ENCODE measurements around the gene ARHGAP31. TPM values are rescaled to one million over a fixed set of nuclear protein-coding genes. Genes with fewer than 3 reads are reported as not detected.
"Not testable (repeated sequence)": the region's sequence is repeated elsewhere in the genome, so short reads cannot be mapped to it uniquely, and the experiment has no call there.

Gene ARHGAP31
- total RNA-seq, 2 experiments from 2014 or later = 10.8 to 11.4 TPM

GRCh38 chr3:119340014-119340413, 45.8 kb downstream of the ARHGAP31 start:
- DNase-seq = no peak
- H3K4me1 Mint-ChIP-seq (ENCODE audit: low read depth) = peaks cover 2% of the 10 kb centered on the region
- no peaks in the 10 kb centered on the region for H3K9me3 Mint-ChIP-seq
- POLR2A ChIA-PET = no interaction called here
- intact Hi-C loops (cut with micrococcal nuclease) = no loop called here
- H3K27ac Mint-ChIP-seq = no peak overlapping the region
- CTCF ChIA-PET = interaction anchor here (1.1 kb wide), 1 partner anchor 10 kb away, joined by 3 read pairs; no protein-coding TSS in a partner anchor
- no peak overlapping the region for H3K4me3 Mint-ChIP-seq
- peaks cover 5% of the 10 kb centered on the region for H3K36me3 Mint-ChIP-seq
- H3K27me3 Mint-ChIP-seq = no peaks in the 10 kb centered on the region

GRCh38 chr3:119340446-119340845, 46.3 kb downstream of the ARHGAP31 start:
- no peak for DNase-seq
- H3K36me3 Mint-ChIP-seq = peaks cover 5% of the 10 kb centered on the region
- POLR2A ChIA-PET = no interaction called here
- intact Hi-C loops (cut with micrococcal nuclease) = no loop called here
- no peak overlapping the region for H3K27ac Mint-ChIP-seq
- CTCF ChIA-PET = interaction anchor here (0.6 to 1.1 kb wide), 2 partner anchors 10 to 456 kb away, joined by 3 read pairs; no protein-coding TSS in a partner anchor
- no peaks in the 10 kb centered on the region for H3K9me3 Mint-ChIP-seq
- no peak overlapping the region for H3K4me3 Mint-ChIP-seq
- H3K27me3 Mint-ChIP-seq = no peaks in the 10 kb centered on the region
- peaks cover 2% of the 10 kb centered on the region for H3K4me1 Mint-ChIP-seq (ENCODE audit: low read depth)

GRCh38 chr3:119342176-119342575, 48.0 kb downstream of the ARHGAP31 start:
- Mint-ChIP-seq H3K4me1 (ENCODE audit: low read depth) (peaks cover 2% of the 10 kb centered on the region), H3K4me3 (no peak overlapping the region), H3K9me3 (no peaks in the 10 kb centered on the region), H3K27ac (no peak overlapping the region), H3K27me3 (no peaks in the 10 kb centered on the region), H3K36me3 (peaks cover 1% of the 10 kb centered on the region)
- no peak for DNase-seq
- ChIA-PET POLR2A (no interaction called here), CTCF (no interaction called here)
- intact Hi-C loops (cut with micrococcal nuclease) = no loop called here

DNA sequence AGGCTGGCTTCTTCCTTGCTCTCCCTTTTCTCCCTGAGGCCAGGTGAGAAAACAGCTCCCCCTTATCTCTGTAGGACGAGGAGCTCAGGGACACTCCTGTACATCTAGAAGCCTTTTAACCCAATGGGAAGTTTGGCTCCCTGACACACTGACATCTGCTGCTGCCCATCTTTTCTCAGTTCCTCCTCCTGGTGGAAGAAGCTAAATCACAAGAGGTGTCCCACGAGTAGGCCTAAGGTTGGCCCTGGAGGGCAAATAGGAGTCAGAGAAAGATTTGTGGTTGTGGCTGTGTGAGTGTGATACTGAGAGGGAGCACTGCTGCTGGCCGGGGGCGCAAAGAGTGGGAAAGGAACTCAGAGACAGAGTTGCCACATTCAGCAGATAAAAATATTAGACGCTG, 49.5 kb downstream of the ARHGAP31 start:
- no peak for DNase-seq
- Mint-ChIP-seq H3K4me1 (ENCODE audit: low read depth) (peaks cover 2% of the 10 kb centered on the region), H3K4me3 (no peak overlapping the region), H3K9me3 (no peaks in the 10 kb centered on the region), H3K27me3 (no peaks in the 10 kb centered on the region), H3K27ac (no peak overlapping the region), H3K36me3 (no peaks in the 10 kb centered on the region)
- intact Hi-C loops (cut with micrococcal nuclease) = no loop called here
- ChIA-PET POLR2A (no interaction called here), CTCF (no interaction called here)

- ChIA-PET CTCF (interaction anchor here (0.5 to 0.9 kb wide), 2 partner anchors 24 to 105 kb away, joined by 3 to 4 read pairs; partner anchors contain the start of gene B4GALT4), POLR2A (no interaction called here)
- Mint-ChIP-seq H3K27ac (no peak overlapping the region), H3K4me1 (ENCODE audit: low read depth) (peaks cover 11% of the 10 kb centered on the region), H3K4me3 (no peak overlapping the region), H3K9me3 (no peaks in the 10 kb centered on the region), H3K27me3 (no peaks in the 10 kb centered on the region), H3K36me3 (no peaks in the 10 kb centered on the region)
- intact Hi-C loops (cut with micrococcal nuclease) = no loop called here
- DNase-seq = no peak
These were observed 51.9 kb downstream of the ARHGAP31 start for GRCh38 chr3:119346076-119346496.

DNA sequence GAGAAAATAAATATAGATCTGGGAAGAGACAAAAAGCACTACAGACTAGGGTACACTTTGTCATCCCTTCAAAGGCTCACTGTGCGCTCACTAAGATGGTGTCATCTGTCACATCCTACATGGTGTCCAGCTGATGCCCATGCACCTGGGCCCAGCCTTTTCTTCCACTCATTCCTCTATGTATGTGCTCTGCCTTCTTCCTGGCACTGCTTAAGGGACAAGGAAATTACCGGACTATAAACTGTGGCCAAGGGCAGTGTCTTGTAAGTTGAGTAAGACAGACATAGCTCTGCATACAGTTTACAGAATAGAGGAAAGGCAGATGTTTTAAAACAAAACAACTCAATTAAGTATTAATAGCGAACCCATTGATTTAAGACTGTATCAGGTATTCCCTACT, 52.9 kb downstream of the ARHGAP31 start:
- Mint-ChIP-seq H3K27ac (no peak overlapping the region), H3K4me1 (ENCODE audit: low read depth) (peaks cover 19% of the 10 kb centered on the region), H3K4me3 (no peak overlapping the region), H3K36me3 (no peaks in the 10 kb centered on the region), H3K27me3 (no peaks in the 10 kb centered on the region), H3K9me3 (no peaks in the 10 kb centered on the region)
- no peak for DNase-seq
- ChIA-PET CTCF (interaction anchor here (0.7 kb wide), 1 partner anchor 8 kb away, joined by 3 read pairs; no protein-coding TSS in a partner anchor), POLR2A (no interaction called here)
- intact Hi-C loops (cut with micrococcal nuclease) = no loop called here

DNA sequence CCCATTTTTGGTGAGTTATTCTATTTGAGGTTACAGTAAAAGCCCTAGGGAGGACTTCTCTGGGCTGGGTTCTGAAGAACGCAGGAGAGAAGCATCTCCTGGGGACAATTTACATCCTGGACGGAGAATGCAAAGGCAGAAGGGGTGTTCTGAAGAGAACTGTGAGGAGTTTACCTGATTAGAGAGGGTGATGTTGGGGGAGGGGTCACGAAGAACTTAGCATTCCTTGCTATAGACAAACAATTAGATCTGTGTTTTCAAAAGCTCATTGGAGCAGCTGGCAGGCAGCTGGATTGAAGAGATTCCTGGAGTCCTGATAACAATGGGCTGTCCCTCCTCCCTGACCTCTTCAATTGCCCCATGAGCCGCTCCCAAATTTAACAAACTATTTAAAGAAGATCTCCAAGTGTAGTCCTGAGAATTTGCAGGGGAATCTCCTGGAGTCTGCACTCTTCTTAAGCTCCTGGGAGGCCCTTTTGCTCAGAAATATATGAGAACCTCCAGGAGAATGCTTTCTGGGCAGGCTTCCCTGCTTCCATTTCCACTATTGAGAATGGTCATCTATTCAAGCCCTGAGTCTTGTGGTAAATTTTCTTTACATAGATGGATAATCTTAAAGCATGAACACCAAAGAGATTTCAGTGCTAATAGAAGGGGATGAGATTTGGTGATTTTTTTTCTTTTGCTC, 55.3 kb downstream of the ARHGAP31 start:
- Mint-ChIP-seq H3K36me3 (no peaks in the 10 kb centered on the region), H3K27me3 (no peaks in the 10 kb centered on the region), H3K9me3 (no peaks in the 10 kb centered on the region), H3K4me3 (no peak overlapping the region), H3K27ac (no peak overlapping the region), H3K4me1 (ENCODE audit: low read depth) (peaks cover 30% of the 10 kb centered on the region)
- ChIA-PET CTCF (no interaction called here), POLR2A (no interaction called here)
- DNase-seq = no peak
- intact Hi-C loops (cut with micrococcal nuclease) = no loop called here

- intact Hi-C loops (cut with micrococcal nuclease) = no loop called here
These were observed 55.9 kb downstream of the ARHGAP31 start for GRCh38 chr3:119350114-119350513.

DNA sequence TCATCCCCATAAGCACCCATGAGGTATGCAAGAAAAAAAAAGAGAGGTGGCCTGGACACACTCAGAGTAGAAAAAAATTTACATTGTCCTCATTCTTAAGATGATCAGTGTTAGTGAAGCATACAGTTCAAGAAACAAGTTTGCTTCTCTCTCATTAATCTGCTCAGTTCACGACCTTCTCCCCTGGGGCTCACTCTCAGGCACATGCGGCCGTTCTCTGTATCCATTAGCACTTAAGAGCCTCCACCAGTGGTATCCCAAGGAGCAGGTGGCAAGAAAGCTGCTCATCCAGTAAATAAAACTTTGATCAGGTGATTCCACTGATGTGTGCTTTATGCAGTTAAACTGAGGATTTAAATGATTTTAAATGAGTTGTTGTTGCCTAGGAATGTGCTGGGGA, 57.4 kb downstream of the ARHGAP31 start:
- intact Hi-C loops (cut with micrococcal nuclease) = no loop called here
- no peak for DNase-seq
- Mint-ChIP-seq H3K36me3 (no peaks in the 10 kb centered on the region), H3K4me3 (no peak overlapping the region), H3K27ac (no peak overlapping the region), H3K27me3 (no peaks in the 10 kb centered on the region), H3K9me3 (no peaks in the 10 kb centered on the region), H3K4me1 (ENCODE audit: low read depth) (peaks cover 30% of the 10 kb centered on the region)
- ChIA-PET POLR2A (interaction anchor here (1.1 to 2.2 kb wide), 2 partner anchors 29 to 57 kb away, joined by 3 to 10 read pairs; partner anchors contain the start of gene ARHGAP31), CTCF (interaction anchor here (1.0 to 1.1 kb wide), 2 partner anchors 110 to 208 kb away, joined by 3 to 4 read pairs; no protein-coding TSS in a partner anchor)

More at GRCh38 chr3:119350114-119350513, 55.9 kb downstream of the ARHGAP31 start:
- Mint-ChIP-seq H3K4me3 (no peak overlapping the region), H3K36me3 (no peaks in the 10 kb centered on the region), H3K9me3 (no peaks in the 10 kb centered on the region), H3K27me3 (no peaks in the 10 kb centered on the region), H3K27ac (no peak overlapping the region), H3K4me1 (ENCODE audit: low read depth) (peaks cover 30% of the 10 kb centered on the region)
- no peak for DNase-seq
- ChIA-PET POLR2A (no interaction called here), CTCF (interaction anchor here (0.9 kb wide), 1 partner anchor 109 kb away, joined by 3 read pairs; no protein-coding TSS in a partner anchor)

DNA sequence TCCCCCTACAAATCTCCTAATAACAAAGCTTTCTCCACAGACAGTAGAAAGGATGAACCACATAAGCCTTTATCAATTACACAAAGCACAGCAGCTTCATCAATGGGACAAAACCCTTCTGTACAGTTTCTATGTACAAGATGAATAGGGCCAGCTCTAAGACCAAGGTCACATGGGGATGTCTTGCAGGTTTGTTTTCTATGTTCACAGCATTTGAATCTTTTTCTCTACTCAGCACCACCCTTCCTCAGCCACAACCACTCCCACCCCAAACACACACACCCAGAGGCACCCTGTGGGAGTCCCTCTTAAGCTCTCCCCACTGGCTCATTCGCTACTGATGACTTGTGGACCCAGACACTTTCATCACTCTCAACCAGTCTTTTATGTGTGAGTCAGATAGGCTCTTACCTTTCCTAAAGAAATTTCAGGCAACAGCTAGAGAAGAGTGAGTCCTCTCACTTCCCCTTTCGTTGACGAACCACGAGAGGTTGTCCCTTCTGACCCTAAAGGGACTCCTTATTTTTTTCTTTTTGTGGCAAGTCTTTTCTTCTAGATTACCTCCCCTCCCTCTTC, 57.9 kb downstream of the ARHGAP31 start:
- Mint-ChIP-seq H3K4me3 (no peak overlapping the region), H3K27me3 (no peaks in the 10 kb centered on the region), H3K27ac (peak overlapping the region; percentile 23)

GRCh38 chr3:119352863-119353527, 58.8 kb downstream of the ARHGAP31 start:
- POLR2A ChIA-PET = interaction anchor here (2.2 kb wide), 1 partner anchor 58 kb away, joined by 10 read pairs; the partner anchor contains the start of gene ARHGAP31
- Mint-ChIP-seq H3K27ac (no peak overlapping the region), H3K9me3 (no peaks in the 10 kb centered on the region), H3K4me3 (no peak overlapping the region), H3K27me3 (no peaks in the 10 kb centered on the region), H3K36me3 (peaks cover 1% of the 10 kb centered on the region), H3K4me1 (ENCODE audit: low read depth) (peaks cover 30% of the 10 kb centered on the region)
- CTCF ChIA-PET = interaction anchor here (0.7 to 2.0 kb wide), 11 partner anchors 8 to 470 kb away, joined by 3 to 16 read pairs (median 4); partner anchors contain the start of genes ARHGAP31, B4GALT4 and TEX55
- intact Hi-C loops (cut with micrococcal nuclease) = loop anchor here (1.0 to 2.0 kb wide), 4 partner anchors 30 to 468 kb away; no protein-coding TSS in a partner anchor
- DNase-seq = no peak

More for the DNA sequence above, 57.9 kb downstream of the ARHGAP31 start:
- ChIA-PET CTCF (interaction anchor here (1.0 to 2.0 kb wide), 6 partner anchors 58 to 469 kb away, joined by 3 to 16 read pairs (median 4); partner anchors contain the start of genes ARHGAP31 and TEX55), POLR2A (interaction anchor here (1.1 to 2.2 kb wide), 2 partner anchors 30 to 57 kb away, joined by 3 to 10 read pairs; partner anchors contain the start of gene ARHGAP31)
- Mint-ChIP-seq H3K36me3 (no peaks in the 10 kb centered on the region), H3K4me1 (ENCODE audit: low read depth) (peaks cover 30% of the 10 kb centered on the region), H3K9me3 (no peaks in the 10 kb centered on the region)
- intact Hi-C loops (cut with micrococcal nuclease) = loop anchor here (1.0 to 2.0 kb wide), 3 partner anchors 29 to 467 kb away; no protein-coding TSS in a partner anchor
- DNase-seq = peak; percentile 58

- POLR2A ChIA-PET; H3K9me3 Mint-ChIP-seq; H3K4me3 Mint-ChIP-seq; CTCF ChIA-PET; H3K27ac Mint-ChIP-seq; H3K27me3 Mint-ChIP-seq; H3K36me3 Mint-ChIP-seq; intact Hi-C loops (cut with micrococcal nuclease); DNase-seq: not testable (repeated sequence)
- peaks cover 23% of the 10 kb centered on the region for H3K4me1 Mint-ChIP-seq (ENCODE audit: low read depth)
These were observed 61.4 kb downstream of the ARHGAP31 start for GRCh38 chr3:119355608-119356007.

Data from activated CD4-positive, alpha-beta memory T cell treated with anti-CD3 and anti-CD28 coated beads for 36 hours (primary cell).